Upper lobe of left lung (tissue), 6 donors: ENCODE data around the gene AGK. TPM values are rescaled to one million over a fixed set of nuclear protein-coding genes. Genes with fewer than 3 reads are reported as not detected.

Experiments used
- ATAC-seq, 2 donors: fragments of 200-7000 bp; cut with Tn5 transposase; one replicate each; pipeline ENCODE4 v1.9.1; 2022; ENCODE audit warnings: mild to moderate bottlenecking in 2 of 2, moderate library complexity in 2 of 2; ENCODE audit not compliant: low FRiP score in 2 of 2
- DNase-seq, 2 donors: peaks; one replicate each; pipeline ENCODE4 v3.0.0-alpha.2; 2019 to 2020
- H3K27ac ChIP-seq, 4 donors: fragments of 200-600 bp; sonication (generic); one replicate each; pipeline ENCODE4 v1.5.1; 2016 to 2019
- H3K27me3 ChIP-seq, 4 donors: fragments of 200-600 bp; sonication (generic); one replicate each; pipeline ENCODE4 v1.5.1; 2017 to 2019
- H3K36me3 ChIP-seq, 4 donors: fragments of 200-600 bp; sonication (generic); one replicate each; pipeline ENCODE4 v1.5.1; 2016 to 2019
- H3K4me1 ChIP-seq, 4 donors: fragments of 200-600 bp; sonication (generic); one replicate each; pipeline ENCODE4 v1.5.1; 2018 to 2019
- H3K4me3 ChIP-seq, 4 donors: fragments of 200-600 bp; sonication (generic); one replicate each; pipeline ENCODE4 v1.5.1; 2017 to 2019; ENCODE audit warnings: mild to moderate bottlenecking in 2 of 4, moderate library complexity in 1 of 4
- H3K9me3 ChIP-seq, 4 donors: fragments of 200-600 bp; sonication (generic); one replicate each; pipeline ENCODE4 v1.5.1; 2018 to 2019
- EP300 ChIP-seq, 4 donors: sonication (generic); formaldehyde crosslinking; IDR thresholded peaks; one replicate each; pipeline ENCODE4 v1.5.1; 2017; ENCODE audit warnings: antibody characterized with exemption in 4 of 4, control low read depth in 2 of 4
- POLR2A ChIP-seq, 4 donors: fragments of 450-650 bp; IDR thresholded peaks; one replicate each; pipeline ENCODE4 v1.5.1; 2016 to 2017; ENCODE audit warnings: antibody characterized with exemption in 4 of 4, mild to moderate bottlenecking in 2 of 4
- POLR2AphosphoS5 ChIP-seq, 2 donors: sonication (generic); formaldehyde crosslinking; IDR thresholded peaks; one replicate each; pipeline ENCODE4 v1.5.1; 2017; ENCODE audit warnings: antibody characterized with exemption in 2 of 2
- WGBS, 2 donors: methylation state at CpG; one replicate each; pipeline ENCODE4 v1.1.5; 2017 to 2018; 5-methylcytosine and 5-hydroxymethylcytosine counted together
- total RNA-seq, 6 donors: library from RNA; depleted of rRNA in 4 of 6; stranded (reverse); fragments of >200 nt in 4 of 6; gene quantifications; one replicate each; pipeline versions ENCODE4 v1.1.0 to v1.2.1, GENCODE V29; 2016 to 2021
- TF ChIP-seq, protein P1 (sequence below), 6 experiments: fragments of 450-650 bp in 4 of 6; fragments of 200-600 bp in 2 of 6; sonication (generic) in 2 of 6; IDR thresholded peaks; one replicate each; pipeline ENCODE4 v1.5.1; 2016 to 2019; ENCODE audit warnings: antibody characterized with exemption in 6 of 6
- donor health status: DM: no; HTN: no; CAD: no; lungs with moderate emphysema.
- donor health status: DM: no; HTN: yes; CAD: no; lungs with severe emphysema.

AGK gene
- total RNA-seq, 6 donors from 2014 or later: 11.5 to 51.3 (median 22.3) TPM

DNA sequence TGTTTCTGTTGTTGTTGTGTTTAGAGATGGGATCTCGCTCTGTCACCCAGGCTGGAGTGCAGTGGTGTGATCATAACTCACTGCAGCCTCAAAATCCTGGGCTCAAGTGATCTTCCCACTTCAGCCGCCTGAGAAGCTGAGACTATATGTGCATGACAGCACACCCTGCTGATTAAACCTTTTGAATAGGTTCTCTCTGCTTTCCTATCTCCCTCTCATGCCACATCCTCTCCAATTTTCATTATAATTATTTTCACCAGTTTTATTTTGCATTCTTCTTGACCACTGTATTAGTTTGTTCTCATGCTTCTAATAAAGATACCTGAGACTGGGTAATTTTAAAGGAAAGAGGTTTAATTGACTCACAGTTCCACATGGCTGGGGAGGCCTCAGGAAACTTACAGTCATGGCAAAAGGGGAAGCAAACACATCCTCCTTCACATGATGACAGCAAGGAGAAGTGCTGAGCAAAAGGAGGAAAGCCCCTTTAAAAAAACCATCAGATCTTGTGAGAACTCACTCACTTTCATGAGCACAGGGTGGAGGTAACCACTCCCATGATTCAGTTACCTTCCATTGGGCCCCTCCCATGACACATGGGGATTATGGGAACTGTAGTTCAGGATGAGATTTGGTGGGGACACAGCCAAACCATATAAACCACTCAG lies 12.9 kb downstream of the AGK start:
- H3K4me3 ChIP-seq: no peak overlapping the region
- no peaks in the 10 kb centered on the region for H3K4me1 ChIP-seq
- no peak overlapping the region for H3K27ac ChIP-seq
- 94 to 98% methylated on average over 2 of the region's 2 CpGs for WGBS, 2 donors
- peaks cover 0 to 3% (median 0%) of the 10 kb centered on the region in 4 donors for H3K9me3 ChIP-seq
- peaks cover 3 to 49% (median 7%) of the 10 kb centered on the region in 4 donors for H3K36me3 ChIP-seq
- DNase-seq (no peak), ATAC-seq (no peak)
- no peaks in the 10 kb centered on the region for H3K27me3 ChIP-seq
- TF ChIP-seq POLR2A (IDR thresholded peaks at IDR 0.05): no peak
- no peak for TF ChIP-seq POLR2AphosphoS5 (IDR thresholded peaks at IDR 0.05)
- TF ChIP-seq, protein P1, sequence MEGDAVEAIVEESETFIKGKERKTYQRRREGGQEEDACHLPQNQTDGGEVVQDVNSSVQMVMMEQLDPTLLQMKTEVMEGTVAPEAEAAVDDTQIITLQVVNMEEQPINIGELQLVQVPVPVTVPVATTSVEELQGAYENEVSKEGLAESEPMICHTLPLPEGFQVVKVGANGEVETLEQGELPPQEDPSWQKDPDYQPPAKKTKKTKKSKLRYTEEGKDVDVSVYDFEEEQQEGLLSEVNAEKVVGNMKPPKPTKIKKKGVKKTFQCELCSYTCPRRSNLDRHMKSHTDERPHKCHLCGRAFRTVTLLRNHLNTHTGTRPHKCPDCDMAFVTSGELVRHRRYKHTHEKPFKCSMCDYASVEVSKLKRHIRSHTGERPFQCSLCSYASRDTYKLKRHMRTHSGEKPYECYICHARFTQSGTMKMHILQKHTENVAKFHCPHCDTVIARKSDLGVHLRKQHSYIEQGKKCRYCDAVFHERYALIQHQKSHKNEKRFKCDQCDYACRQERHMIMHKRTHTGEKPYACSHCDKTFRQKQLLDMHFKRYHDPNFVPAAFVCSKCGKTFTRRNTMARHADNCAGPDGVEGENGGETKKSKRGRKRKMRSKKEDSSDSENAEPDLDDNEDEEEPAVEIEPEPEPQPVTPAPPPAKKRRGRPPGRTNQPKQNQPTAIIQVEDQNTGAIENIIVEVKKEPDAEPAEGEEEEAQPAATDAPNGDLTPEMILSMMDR (IDR thresholded peaks at IDR 0.05): no peak
- no peak for TF ChIP-seq EP300 (IDR thresholded peaks at IDR 0.05)

DNA sequence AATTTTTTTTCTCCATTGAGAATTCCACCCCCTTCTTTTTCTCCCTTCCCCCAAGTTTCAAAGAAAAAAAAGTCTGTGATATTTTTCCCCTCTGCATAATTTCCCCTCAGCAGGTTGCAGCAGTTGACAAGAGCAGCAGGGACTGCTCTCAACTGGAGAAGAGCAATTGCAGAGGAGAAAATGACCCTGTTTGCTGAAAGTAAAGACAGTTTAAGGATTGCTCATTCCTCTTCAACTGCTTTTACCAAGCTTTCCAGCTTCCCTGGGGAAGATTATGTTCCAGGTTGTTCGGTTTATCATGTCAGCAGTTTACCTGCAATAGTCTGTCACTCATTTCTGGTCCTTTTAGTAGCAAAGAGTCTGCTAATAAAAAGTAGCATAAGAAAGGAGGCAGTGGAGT lies 16.2 kb downstream of the AGK start:
- TF ChIP-seq EP300 (IDR thresholded peaks at IDR 0.05): no peak
- TF ChIP-seq POLR2A (IDR thresholded peaks at IDR 0.05): no peak
- TF ChIP-seq, protein P1 (IDR thresholded peaks at IDR 0.05): no peak
- H3K4me3 ChIP-seq: no peak overlapping the region
- H3K9me3 ChIP-seq: no peaks in the 10 kb centered on the region
- WGBS, 2 donors: 92 to 94% methylated on average over 1 of the region's 1 CpG
- DNase-seq: no peak
- H3K4me1 ChIP-seq: no peaks in the 10 kb centered on the region
- peaks cover 3 to 48% (median 8%) of the 10 kb centered on the region in 4 donors for H3K36me3 ChIP-seq
- no peaks in the 10 kb centered on the region for H3K27me3 ChIP-seq
- H3K27ac ChIP-seq: no peak overlapping the region
- ATAC-seq: no peak

DNA sequence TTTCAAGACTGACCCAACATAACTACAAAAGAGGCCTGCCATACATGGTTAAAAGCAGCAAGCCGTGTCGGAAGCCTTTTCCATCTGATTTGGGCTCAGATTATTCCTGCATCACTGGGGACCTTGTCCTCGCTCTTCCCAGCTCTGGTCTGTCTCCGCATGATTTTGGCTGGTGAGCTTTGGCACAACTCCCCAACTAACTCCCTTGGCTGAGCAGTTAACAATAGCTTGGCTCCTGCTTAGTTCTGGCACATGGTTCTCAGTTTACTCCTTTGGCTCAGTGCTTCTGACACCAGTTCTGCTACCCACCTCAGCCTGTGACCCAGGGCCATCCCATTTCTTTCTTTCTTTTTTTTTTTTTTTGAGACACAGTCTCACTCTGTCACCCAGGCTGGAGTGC lies 17.0 kb downstream of the AGK start:
- ATAC-seq (no peak), DNase-seq (no peak)
- WGBS, 2 donors: 83 to 93% methylated on average over 4 of the region's 4 CpGs
- Histone ChIP-seq H3K27ac (no peak overlapping the region), H3K4me3 (no peak overlapping the region), H3K27me3 (no peaks in the 10 kb centered on the region), H3K9me3 (no peaks in the 10 kb centered on the region), H3K4me1 (no peaks in the 10 kb centered on the region), H3K36me3 (peaks cover 3 to 41% (median 8%) of the 10 kb centered on the region in 4 donors)
- no peak for TF ChIP-seq POLR2A (IDR thresholded peaks at IDR 0.05)
- TF ChIP-seq POLR2AphosphoS5 (IDR thresholded peaks at IDR 0.05): no peak
- TF ChIP-seq EP300 (IDR thresholded peaks at IDR 0.05): no peak
- TF ChIP-seq, protein P1 (IDR thresholded peaks at IDR 0.05): no peak

DNA sequence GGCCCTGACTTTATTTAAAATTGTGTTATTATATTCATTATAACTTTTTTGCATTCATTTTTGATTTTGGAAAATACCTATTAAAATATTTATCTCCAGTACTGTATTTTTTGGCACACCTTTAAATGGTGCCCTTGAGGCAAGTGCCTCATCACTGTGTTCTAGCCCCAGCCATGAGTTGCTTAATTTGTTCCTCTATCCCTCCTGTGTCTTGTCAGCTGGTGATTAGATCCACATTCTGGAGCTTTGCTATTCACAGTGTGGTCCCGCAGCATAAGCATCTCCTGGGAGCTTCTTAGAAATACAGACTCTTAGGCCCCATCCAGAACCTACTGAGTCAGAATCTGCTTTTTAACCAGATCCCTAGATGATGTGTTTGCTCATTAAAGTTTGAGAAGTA lies 19.8 kb downstream of the AGK start:
- 83 to 100% methylated on average over 1 of the region's 1 CpG for WGBS, 2 donors
- Histone ChIP-seq H3K4me3 (no peak overlapping the region), H3K27me3 (no peaks in the 10 kb centered on the region), H3K27ac (no peak overlapping the region), H3K9me3 (peaks cover 0 to 5% (median 2%) of the 10 kb centered on the region in 4 donors), H3K36me3 (peaks cover 3 to 25% (median 3%) of the 10 kb centered on the region in 4 donors), H3K4me1 (no peaks in the 10 kb centered on the region)
- no peak for ATAC-seq
- no peak for DNase-seq
- TF ChIP-seq EP300 (IDR thresholded peaks at IDR 0.05) (no peak), POLR2A (IDR thresholded peaks at IDR 0.05) (no peak), POLR2AphosphoS5 (IDR thresholded peaks at IDR 0.05) (no peak)
- TF ChIP-seq, protein P1 (IDR thresholded peaks at IDR 0.05): no peak

DNA sequence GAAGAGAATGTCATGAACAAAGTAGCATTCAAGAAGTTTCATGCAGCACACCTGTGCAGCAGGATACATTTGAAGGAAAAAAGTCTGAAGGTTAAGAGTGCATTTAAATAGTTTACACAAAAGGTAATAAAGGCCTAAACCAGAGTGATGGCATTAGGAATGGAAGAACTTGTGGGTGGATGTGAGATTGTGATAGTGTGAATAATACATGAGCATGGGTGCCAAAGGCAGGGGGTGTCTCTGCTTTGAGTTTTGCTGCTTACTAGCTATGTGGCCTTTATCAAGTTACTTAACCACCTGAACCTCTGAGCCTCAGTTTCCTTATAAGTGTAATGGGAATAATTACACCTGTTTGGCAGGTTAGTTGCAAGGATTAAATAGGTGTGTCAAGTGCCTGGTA lies 21.0 kb downstream of the AGK start:
- H3K36me3 ChIP-seq: peaks cover 0 to 17% (median 3%) of the 10 kb centered on the region in 4 donors

More for the DNA sequence above, 21.0 kb downstream of the AGK start:
- Histone ChIP-seq H3K9me3 (peaks cover 0 to 9% (median 4%) of the 10 kb centered on the region in 4 donors), H3K27ac (no peak overlapping the region), H3K4me3 (no peak overlapping the region), H3K4me1 (no peaks in the 10 kb centered on the region), H3K27me3 (no peaks in the 10 kb centered on the region)
- TF ChIP-seq EP300 (IDR thresholded peaks at IDR 0.05) (no peak), POLR2AphosphoS5 (IDR thresholded peaks at IDR 0.05) (no peak), POLR2A (IDR thresholded peaks at IDR 0.05) (no peak)
- TF ChIP-seq, protein P1 (IDR thresholded peaks at IDR 0.05): no peak
- ATAC-seq (no peak), DNase-seq (no peak)
